ENCODE measurements around the gene EGFL6.

The EGFL6 gene

GRCh38 chrX:13569479-13570260 is at the start of gene EGFL6:
TSS of gene EGFL6 (plus strand) at chrX:13569601. CDS start at chrX:13569862, 261 bp downstream.
- no peak for DNase-seq

GRCh38 chrX:13520351-13520750 is 49.0 kb upstream of the EGFL6 start:
- no peak for DNase-seq

GRCh38 chrX:13520936-13521335 is 48.5 kb upstream of the EGFL6 start:
- no peak for DNase-seq

- DNase-seq, result no peak
Measured at GRCh38 chrX:13522811-13523210, 46.6 kb upstream of the EGFL6 start.

- no peak for DNase-seq
Measured at GRCh38 chrX:13533726-13534125, 35.7 kb upstream of the EGFL6 start.

- DNase-seq, result no peak
Measured at GRCh38 chrX:13535376-13536165, 33.8 kb upstream of the EGFL6 start.

GRCh38 chrX:13536551-13536950 is 32.9 kb upstream of the EGFL6 start:
- no peak for DNase-seq

- DNase-seq, result no peak
Measured at GRCh38 chrX:13538414-13538813, 31.0 kb upstream of the EGFL6 start.

GRCh38 chrX:13540602-13541001 is 28.8 kb upstream of the EGFL6 start:
- DNase-seq, result no peak

- DNase-seq, result no peak
Measured at GRCh38 chrX:13545726-13546125, 23.7 kb upstream of the EGFL6 start.

GRCh38 chrX:13547671-13548070 is 21.7 kb upstream of the EGFL6 start:
- no peak for DNase-seq

- DNase-seq, result no peak
Measured at GRCh38 chrX:13550346-13550745, 19.1 kb upstream of the EGFL6 start.

- no peak for DNase-seq
Measured at GRCh38 chrX:13551610-13552009, 17.8 kb upstream of the EGFL6 start.

GRCh38 chrX:13552892-13553291 is 16.5 kb upstream of the EGFL6 start:
- no peak for DNase-seq

- DNase-seq, result no peak
Measured at GRCh38 chrX:13565511-13565910, 3.9 kb upstream of the EGFL6 start.

GRCh38 chrX:13570261-13570605 is 832 bp downstream of the EGFL6 start:
- no peak for DNase-seq

- no peak for DNase-seq
Measured at GRCh38 chrX:13571136-13571535, 1.7 kb downstream of the EGFL6 start.

GRCh38 chrX:13574600-13574999 is 5.2 kb downstream of the EGFL6 start:
- DNase-seq, result no peak

- DNase-seq, result no peak
Measured at GRCh38 chrX:13579661-13580060, 10.3 kb downstream of the EGFL6 start.

- no peak for DNase-seq
Measured at GRCh38 chrX:13581554-13581953, 12.2 kb downstream of the EGFL6 start.

GRCh38 chrX:13587786-13588477 is 18.5 kb downstream of the EGFL6 start:
- DNase-seq, result no peak

- DNase-seq, result no peak
Measured at GRCh38 chrX:13590207-13590606, 20.8 kb downstream of the EGFL6 start.

GRCh38 chrX:13590914-13591313 is 21.5 kb downstream of the EGFL6 start:
- DNase-seq, result no peak

GRCh38 chrX:13597874-13598273 is 28.5 kb downstream of the EGFL6 start:
- DNase-seq, result no peak

Data from GDM1 (cell line).